WTC11 (cell line): ENCODE measurements around the gene NME4.

Experiments used
- ELF4 ChIP-seq: sonication (generic); formaldehyde crosslinking; IDR thresholded peaks from 2 replicates; pipeline ENCODE4 v1.8.1; 2022; ENCODE audit warnings: low read depth, mild to moderate bottlenecking, moderate library complexity, missing genetic modification reagents
- TF ChIP-seq, protein P1 (sequence below): fragments of 200-600 bp; IDR thresholded peaks from 2 replicates; pipeline ENCODE4 v1.8.0; 2022; ENCODE audit warnings: antibody characterized with exemption
- TF ChIP-seq, protein P2 (sequence below): sonication (generic); formaldehyde crosslinking; IDR thresholded peaks from 2 replicates; pipeline ENCODE4 v1.8.1; 2023; ENCODE audit warnings: mild to moderate bottlenecking, missing genetic modification reagents
- TF ChIP-seq, protein P3 (sequence below): sonication (generic); formaldehyde crosslinking; IDR thresholded peaks from 2 replicates; pipeline ENCODE4 v1.8.1; 2022; ENCODE audit warnings: mild to moderate bottlenecking, moderate library complexity, missing genetic modification reagents

- TF ChIP-seq, protein P1, sequence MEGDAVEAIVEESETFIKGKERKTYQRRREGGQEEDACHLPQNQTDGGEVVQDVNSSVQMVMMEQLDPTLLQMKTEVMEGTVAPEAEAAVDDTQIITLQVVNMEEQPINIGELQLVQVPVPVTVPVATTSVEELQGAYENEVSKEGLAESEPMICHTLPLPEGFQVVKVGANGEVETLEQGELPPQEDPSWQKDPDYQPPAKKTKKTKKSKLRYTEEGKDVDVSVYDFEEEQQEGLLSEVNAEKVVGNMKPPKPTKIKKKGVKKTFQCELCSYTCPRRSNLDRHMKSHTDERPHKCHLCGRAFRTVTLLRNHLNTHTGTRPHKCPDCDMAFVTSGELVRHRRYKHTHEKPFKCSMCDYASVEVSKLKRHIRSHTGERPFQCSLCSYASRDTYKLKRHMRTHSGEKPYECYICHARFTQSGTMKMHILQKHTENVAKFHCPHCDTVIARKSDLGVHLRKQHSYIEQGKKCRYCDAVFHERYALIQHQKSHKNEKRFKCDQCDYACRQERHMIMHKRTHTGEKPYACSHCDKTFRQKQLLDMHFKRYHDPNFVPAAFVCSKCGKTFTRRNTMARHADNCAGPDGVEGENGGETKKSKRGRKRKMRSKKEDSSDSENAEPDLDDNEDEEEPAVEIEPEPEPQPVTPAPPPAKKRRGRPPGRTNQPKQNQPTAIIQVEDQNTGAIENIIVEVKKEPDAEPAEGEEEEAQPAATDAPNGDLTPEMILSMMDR: no peak
- TF ChIP-seq, protein P2, sequence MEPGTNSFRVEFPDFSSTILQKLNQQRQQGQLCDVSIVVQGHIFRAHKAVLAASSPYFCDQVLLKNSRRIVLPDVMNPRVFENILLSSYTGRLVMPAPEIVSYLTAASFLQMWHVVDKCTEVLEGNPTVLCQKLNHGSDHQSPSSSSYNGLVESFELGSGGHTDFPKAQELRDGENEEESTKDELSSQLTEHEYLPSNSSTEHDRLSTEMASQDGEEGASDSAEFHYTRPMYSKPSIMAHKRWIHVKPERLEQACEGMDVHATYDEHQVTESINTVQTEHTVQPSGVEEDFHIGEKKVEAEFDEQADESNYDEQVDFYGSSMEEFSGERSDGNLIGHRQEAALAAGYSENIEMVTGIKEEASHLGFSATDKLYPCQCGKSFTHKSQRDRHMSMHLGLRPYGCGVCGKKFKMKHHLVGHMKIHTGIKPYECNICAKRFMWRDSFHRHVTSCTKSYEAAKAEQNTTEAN (CRISPR knock-in tag): no peak
- TF ChIP-seq, protein P3, sequence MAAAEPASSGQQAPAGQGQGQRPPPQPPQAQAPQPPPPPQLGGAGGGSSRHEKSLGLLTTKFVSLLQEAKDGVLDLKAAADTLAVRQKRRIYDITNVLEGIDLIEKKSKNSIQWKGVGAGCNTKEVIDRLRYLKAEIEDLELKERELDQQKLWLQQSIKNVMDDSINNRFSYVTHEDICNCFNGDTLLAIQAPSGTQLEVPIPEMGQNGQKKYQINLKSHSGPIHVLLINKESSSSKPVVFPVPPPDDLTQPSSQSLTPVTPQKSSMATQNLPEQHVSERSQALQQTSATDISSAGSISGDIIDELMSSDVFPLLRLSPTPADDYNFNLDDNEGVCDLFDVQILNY (CRISPR knock-in tag): no peak
- TF ChIP-seq ELF4 (CRISPR knock-in tag): no peak
Observed at GRCh38 chr16:424033-424622, 27.1 kb downstream of the NME4 start.
